HepG2 (cell line): ENCODE measurements around the gene TNS4. TPM values are rescaled to one million over a fixed set of nuclear protein-coding genes. Genes with fewer than 3 reads are reported as not detected.

ENCODE experiments used
- ARHGAP35 ChIP-seq: sonication (generic); formaldehyde crosslinking; IDR thresholded peaks from 2 replicates; pipeline ENCODE4 v1.9.0; 2022; ENCODE audit warnings: mild to moderate bottlenecking, inconsistent platforms, moderate library complexity, missing genetic modification reagents, borderline replicate concordance
- CBFB ChIP-seq: sonication (generic); formaldehyde crosslinking; IDR thresholded peaks from 2 replicates; pipeline ENCODE4 v1.4.0; 2020; ENCODE audit warnings: missing genetic modification reagents
- DPF2 ChIP-seq: sonication (generic); formaldehyde crosslinking; IDR thresholded peaks from 2 replicates; pipeline ENCODE4 v1.4.0; 2020; ENCODE audit warnings: mild to moderate bottlenecking, low read depth, missing genetic modification reagents, borderline replicate concordance
- IKZF1 ChIP-seq: fragments of 450-650 bp; IDR thresholded peaks from 2 replicates; pipeline ENCODE4 v1.7.1; 2016
- RCOR2 ChIP-seq: IDR thresholded peaks from 2 replicates; pipeline ENCODE4 v1.6.1; 2016; ENCODE audit warnings: missing biosample characterization, missing genetic modification reagents
- RXRA ChIP-seq: sonication (generic); formaldehyde crosslinking; IDR thresholded peaks from 2 replicates; pipeline ENCODE4 v1.5.1; 2020; ENCODE audit warnings: missing genetic modification reagents
- SALL2 ChIP-seq: sonication (generic); formaldehyde crosslinking; IDR thresholded peaks from 2 replicates; pipeline ENCODE4 v1.8.1; 2023; ENCODE audit warnings: mild to moderate bottlenecking, missing genetic modification reagents, inconsistent platforms
- ZFX ChIP-seq: sonication (generic); formaldehyde crosslinking; IDR thresholded peaks from 2 replicates; pipeline ENCODE4 v1.4.0; 2020; ENCODE audit warnings: mild to moderate bottlenecking, low read depth, missing genetic modification reagents, moderate library complexity
- ZNF326 ChIP-seq: sonication (generic); formaldehyde crosslinking; IDR thresholded peaks from 2 replicates; pipeline ENCODE4 v1.4.0; 2020; ENCODE audit warnings: missing genetic modification reagents, borderline replicate concordance
- polyA plus RNA-seq, 8 experiments: library from polyadenylated mRNA; depleted of rRNA in 3 of 8; stranded (reverse) in 7 of 8; unstranded in 1 of 8; fragments of >200 nt; fragmentation: Illumina TruSeq in 4 of 8; extraction: Trizol in 4 of 8; gene quantifications; 2 replicates each; pipeline versions ENCODE4 v1.2.1 to v1.2.3, GENCODE V29; 2011 to 2016; ENCODE audit warnings: low read depth in 4 of 8, missing spikeins in 1 of 8, mixed read lengths in 1 of 8; ENCODE audit not compliant: insufficient read depth in 1 of 8
- total RNA-seq, 5 experiments: library from RNA; depleted of rRNA; stranded (reverse); fragments of >200 nt; fragmentation: Illumina TruSeq; extraction: Trizol; gene quantifications; 2 replicates each; pipeline ENCODE4 v1.2.3, GENCODE V29; 2016; ENCODE audit warnings: low read depth in 1 of 5
- TF ChIP-seq, protein P1 (sequence below), 2 experiments: fragments of 450-650 bp in 1 of 2; sonication (generic) in 1 of 2; formaldehyde crosslinking in 1 of 2; IDR thresholded peaks; 2 replicates each; pipeline versions ENCODE4 v1.6.1 to v1.8.0; 2016 to 2022; ENCODE audit warnings: antibody characterized with exemption in 1 of 2, mild to moderate bottlenecking in 1 of 2, missing genetic modification reagents in 1 of 2
- TF ChIP-seq, protein P2 (sequence below): sonication (generic); formaldehyde crosslinking; IDR thresholded peaks from 2 replicates; pipeline ENCODE4 v1.4.0; 2020; ENCODE audit warnings: missing genetic modification reagents, borderline replicate concordance
- TF ChIP-seq, protein P3 (sequence below): sonication (generic); formaldehyde crosslinking; IDR thresholded peaks from 2 replicates; pipeline ENCODE4 v1.5.0; 2020; ENCODE audit warnings: mild to moderate bottlenecking, missing genetic modification reagents, borderline replicate concordance
- TF ChIP-seq, protein P4 (sequence below): sonication (generic); formaldehyde crosslinking; IDR thresholded peaks from 2 replicates; pipeline ENCODE4 v1.5.0; 2020; ENCODE audit warnings: missing genetic modification reagents

Gene TNS4
- total and polyA plus RNA-seq, 2 of the 13 experiments (the other 11 are each of a cell fraction or from before 2014, with no cell fraction given): 0.58 to 2.1 TPM

DNA sequence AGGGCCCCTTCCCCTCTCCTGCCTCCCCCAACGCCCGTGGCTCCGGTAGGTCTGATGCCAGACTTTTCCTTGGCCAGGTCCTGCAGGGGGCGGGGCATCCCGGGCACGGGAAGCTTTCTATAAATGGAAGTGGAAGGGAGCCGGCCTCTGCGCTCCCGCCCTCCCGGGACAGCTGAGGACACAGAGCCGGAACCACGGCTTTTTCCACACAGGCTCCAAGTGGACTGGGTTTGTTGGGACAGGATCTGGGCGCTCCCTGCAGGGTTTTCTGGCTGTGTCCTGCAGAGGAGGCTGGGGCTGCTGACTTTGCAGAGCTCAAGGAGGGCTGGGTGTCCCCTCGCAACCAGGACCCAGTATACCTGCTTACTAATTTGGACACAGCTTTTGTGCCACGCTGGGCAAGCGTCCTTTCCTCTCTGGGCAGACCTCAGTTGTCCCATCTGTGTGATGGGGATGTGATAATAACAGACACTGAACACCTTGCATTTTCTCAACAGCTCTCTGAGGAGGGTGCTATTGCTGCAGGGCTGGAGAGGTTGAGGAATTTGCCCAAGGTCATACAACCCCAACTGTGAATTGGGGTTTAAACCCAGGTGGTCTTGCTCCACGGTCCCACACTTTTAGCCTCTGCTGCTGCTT is 1.8 kb downstream of the TNS4 start (continued):
- peak; percentile 19; the same call in 1 of the 2 replicates for TF ChIP-seq SALL2 (CRISPR knock-in tag)
- TF ChIP-seq, protein P1, sequence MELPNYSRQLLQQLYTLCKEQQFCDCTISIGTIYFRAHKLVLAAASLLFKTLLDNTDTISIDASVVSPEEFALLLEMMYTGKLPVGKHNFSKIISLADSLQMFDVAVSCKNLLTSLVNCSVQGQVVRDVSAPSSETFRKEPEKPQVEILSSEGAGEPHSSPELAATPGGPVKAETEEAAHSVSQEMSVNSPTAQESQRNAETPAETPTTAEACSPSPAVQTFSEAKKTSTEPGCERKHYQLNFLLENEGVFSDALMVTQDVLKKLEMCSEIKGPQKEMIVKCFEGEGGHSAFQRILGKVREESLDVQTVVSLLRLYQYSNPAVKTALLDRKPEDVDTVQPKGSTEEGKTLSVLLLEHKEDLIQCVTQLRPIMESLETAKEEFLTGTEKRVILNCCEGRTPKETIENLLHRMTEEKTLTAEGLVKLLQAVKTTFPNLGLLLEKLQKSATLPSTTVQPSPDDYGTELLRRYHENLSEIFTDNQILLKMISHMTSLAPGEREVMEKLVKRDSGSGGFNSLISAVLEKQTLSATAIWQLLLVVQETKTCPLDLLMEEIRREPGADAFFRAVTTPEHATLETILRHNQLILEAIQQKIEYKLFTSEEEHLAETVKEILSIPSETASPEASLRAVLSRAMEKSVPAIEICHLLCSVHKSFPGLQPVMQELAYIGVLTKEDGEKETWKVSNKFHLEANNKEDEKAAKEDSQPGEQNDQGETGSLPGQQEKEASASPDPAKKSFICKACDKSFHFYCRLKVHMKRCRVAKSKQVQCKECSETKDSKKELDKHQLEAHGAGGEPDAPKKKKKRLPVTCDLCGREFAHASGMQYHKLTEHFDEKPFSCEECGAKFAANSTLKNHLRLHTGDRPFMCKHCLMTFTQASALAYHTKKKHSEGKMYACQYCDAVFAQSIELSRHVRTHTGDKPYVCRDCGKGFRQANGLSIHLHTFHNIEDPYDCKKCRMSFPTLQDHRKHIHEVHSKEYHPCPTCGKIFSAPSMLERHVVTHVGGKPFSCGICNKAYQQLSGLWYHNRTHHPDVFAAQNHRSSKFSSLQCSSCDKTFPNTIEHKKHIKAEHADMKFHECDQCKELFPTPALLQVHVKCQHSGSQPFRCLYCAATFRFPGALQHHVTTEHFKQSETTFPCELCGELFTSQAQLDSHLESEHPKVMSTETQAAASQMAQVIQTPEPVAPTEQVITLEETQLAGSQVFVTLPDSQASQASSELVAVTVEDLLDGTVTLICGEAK (IDR thresholded peaks at IDR 0.05): no peak
- TF ChIP-seq, protein P1 (CRISPR knock-in tag; IDR thresholded peaks at IDR 0.05): 0 out of 2 replicates have a peak, but pooled peaks have one; percentile 35
- no peak for TF ChIP-seq ARHGAP35 (CRISPR knock-in tag)
- TF ChIP-seq, protein P2, sequence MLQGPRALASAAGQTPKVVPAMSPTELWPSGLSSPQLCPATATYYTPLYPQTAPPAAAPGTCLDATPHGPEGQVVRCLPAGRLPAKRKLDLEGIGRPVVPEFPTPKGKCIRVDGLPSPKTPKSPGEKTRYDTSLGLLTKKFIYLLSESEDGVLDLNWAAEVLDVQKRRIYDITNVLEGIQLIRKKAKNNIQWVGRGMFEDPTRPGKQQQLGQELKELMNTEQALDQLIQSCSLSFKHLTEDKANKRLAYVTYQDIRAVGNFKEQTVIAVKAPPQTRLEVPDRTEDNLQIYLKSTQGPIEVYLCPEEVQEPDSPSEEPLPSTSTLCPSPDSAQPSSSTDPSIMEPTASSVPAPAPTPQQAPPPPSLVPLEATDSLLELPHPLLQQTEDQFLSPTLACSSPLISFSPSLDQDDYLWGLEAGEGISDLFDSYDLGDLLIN (CRISPR knock-in tag): no peak
- peak; percentile 78 for TF ChIP-seq RXRA (CRISPR knock-in tag)
- no peak for TF ChIP-seq ZNF326 (CRISPR knock-in tag)
- TF ChIP-seq DPF2 (CRISPR knock-in tag): no peak
- TF ChIP-seq RCOR2: peak; percentile 27; the same call in 1 of the 2 replicates
- TF ChIP-seq CBFB: no peak
- TF ChIP-seq IKZF1: no peak
- TF ChIP-seq ZFX (CRISPR knock-in tag): no peak
- TF ChIP-seq, protein P3, sequence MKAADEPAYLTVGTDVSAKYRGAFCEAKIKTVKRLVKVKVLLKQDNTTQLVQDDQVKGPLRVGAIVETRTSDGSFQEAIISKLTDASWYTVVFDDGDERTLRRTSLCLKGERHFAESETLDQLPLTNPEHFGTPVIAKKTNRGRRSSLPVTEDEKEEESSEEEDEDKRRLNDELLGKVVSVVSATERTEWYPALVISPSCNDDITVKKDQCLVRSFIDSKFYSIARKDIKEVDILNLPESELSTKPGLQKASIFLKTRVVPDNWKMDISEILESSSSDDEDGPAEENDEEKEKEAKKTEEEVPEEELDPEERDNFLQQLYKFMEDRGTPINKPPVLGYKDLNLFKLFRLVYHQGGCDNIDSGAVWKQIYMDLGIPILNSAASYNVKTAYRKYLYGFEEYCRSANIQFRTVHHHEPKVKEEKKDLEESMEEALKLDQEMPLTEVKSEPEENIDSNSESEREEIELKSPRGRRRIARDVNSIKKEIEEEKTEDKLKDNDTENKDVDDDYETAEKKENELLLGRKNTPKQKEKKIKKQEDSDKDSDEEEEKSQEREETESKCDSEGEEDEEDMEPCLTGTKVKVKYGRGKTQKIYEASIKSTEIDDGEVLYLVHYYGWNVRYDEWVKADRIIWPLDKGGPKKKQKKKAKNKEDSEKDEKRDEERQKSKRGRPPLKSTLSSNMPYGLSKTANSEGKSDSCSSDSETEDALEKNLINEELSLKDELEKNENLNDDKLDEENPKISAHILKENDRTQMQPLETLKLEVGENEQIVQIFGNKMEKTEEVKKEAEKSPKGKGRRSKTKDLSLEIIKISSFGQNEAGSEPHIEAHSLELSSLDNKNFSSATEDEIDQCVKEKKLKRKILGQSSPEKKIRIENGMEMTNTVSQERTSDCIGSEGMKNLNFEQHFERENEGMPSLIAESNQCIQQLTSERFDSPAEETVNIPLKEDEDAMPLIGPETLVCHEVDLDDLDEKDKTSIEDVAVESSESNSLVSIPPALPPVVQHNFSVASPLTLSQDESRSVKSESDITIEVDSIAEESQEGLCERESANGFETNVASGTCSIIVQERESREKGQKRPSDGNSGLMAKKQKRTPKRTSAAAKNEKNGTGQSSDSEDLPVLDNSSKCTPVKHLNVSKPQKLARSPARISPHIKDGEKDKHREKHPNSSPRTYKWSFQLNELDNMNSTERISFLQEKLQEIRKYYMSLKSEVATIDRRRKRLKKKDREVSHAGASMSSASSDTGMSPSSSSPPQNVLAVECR (CRISPR knock-in tag): no peak
- TF ChIP-seq, protein P4, sequence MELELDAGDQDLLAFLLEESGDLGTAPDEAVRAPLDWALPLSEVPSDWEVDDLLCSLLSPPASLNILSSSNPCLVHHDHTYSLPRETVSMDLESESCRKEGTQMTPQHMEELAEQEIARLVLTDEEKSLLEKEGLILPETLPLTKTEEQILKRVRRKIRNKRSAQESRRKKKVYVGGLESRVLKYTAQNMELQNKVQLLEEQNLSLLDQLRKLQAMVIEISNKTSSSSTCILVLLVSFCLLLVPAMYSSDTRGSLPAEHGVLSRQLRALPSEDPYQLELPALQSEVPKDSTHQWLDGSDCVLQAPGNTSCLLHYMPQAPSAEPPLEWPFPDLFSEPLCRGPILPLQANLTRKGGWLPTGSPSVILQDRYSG (CRISPR knock-in tag): no peak
